Brain microvascular endothelial cell (primary cell): ENCODE data around the gene COL4A6.

Experiments
- DNase-seq: peaks from one replicate; pipeline ENCODE4 v3.0.0-alpha.2; 2020
- H3K27ac ChIP-seq: fragments of 250-450 bp; sonication (Bioruptor Pico); 2 replicates; pipeline ENCODE4 v1.5.1; 2020; ENCODE audit warnings: mild to moderate bottlenecking, moderate library complexity
- H3K27me3 ChIP-seq: fragments of 250-450 bp; sonication (Bioruptor Pico); replicated peaks from 2 replicates; pipeline ENCODE4 v1.5.1; 2020; ENCODE audit warnings: mild to moderate bottlenecking
- H3K36me3 ChIP-seq: fragments of 250-450 bp; sonication (Bioruptor Pico); replicated peaks from 2 replicates; pipeline ENCODE4 v1.5.1; 2020; ENCODE audit warnings: mild to moderate bottlenecking
- H3K4me3 ChIP-seq: 2 replicates; pipeline ENCODE4 v1.5.1; 2011; ENCODE audit warnings: low read depth, mild to moderate bottlenecking, control low read depth, low read length, moderate library complexity
- CTCF ChIP-seq: IDR thresholded peaks from 2 replicates; pipeline ENCODE4 v1.5.1; 2011; ENCODE audit warnings: low read depth, mild to moderate bottlenecking, moderate library complexity, low read length, control low read depth, inconsistent platforms; ENCODE audit errors: missing control alignments
- in situ Hi-C: cut with HindIII; loops from 2 replicates; pipeline ENCODE4 v1.10.0; 2017; ENCODE audit warnings: low sequenced_read_pairs, low pct_ligation_motif_present

The COL4A6 gene

GRCh38 chrX:108132876-108133275 lies 305.3 kb downstream of the COL4A6 start:
- Histone ChIP-seq H3K36me3 (no peaks in the 10 kb centered on the region), H3K27ac (no peak overlapping the region), H3K4me3 (no peak overlapping the region), H3K27me3 (no peaks in the 10 kb centered on the region)
- no peak for DNase-seq
- in situ Hi-C loops: no loop called here
- no peak for TF ChIP-seq CTCF

GRCh38 chrX:108132034-108132433 lies 306.2 kb downstream of the COL4A6 start:
- TF ChIP-seq CTCF: no peak
- H3K27me3 ChIP-seq: no peaks in the 10 kb centered on the region
- DNase-seq: no peak
- H3K27ac ChIP-seq: peak overlapping the region; percentile 33
- H3K36me3 ChIP-seq: no peaks in the 10 kb centered on the region
- H3K4me3 ChIP-seq: no peak overlapping the region
- in situ Hi-C loops: no loop called here

DNA sequence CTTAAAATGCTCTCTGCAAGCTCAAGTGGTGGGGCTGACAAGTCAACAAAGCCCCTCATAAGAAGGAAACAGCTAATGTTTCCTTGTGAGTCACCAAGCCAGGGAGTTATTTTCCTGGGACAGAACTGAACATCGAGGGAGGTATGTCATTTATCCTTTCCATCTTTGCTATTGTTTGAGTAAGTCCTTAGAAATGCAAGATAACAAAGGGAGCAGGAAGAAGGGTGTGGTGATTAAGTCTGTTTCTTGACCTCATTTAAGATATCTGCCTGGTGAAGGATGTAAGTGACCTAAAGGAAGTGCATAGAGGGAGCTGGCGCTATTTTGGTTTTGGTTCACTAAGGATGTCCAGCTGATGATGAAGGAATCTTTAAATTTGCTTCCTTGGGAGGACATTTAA lies 306.8 kb downstream of the COL4A6 start:
- no peaks in the 10 kb centered on the region for H3K27me3 ChIP-seq
- H3K36me3 ChIP-seq: no peaks in the 10 kb centered on the region
- TF ChIP-seq CTCF: no peak
- H3K4me3 ChIP-seq: no peak overlapping the region
- peak; percentile 45 for DNase-seq
- H3K27ac ChIP-seq: peak overlapping the region; percentile 33
- in situ Hi-C loops: no loop called here

DNA sequence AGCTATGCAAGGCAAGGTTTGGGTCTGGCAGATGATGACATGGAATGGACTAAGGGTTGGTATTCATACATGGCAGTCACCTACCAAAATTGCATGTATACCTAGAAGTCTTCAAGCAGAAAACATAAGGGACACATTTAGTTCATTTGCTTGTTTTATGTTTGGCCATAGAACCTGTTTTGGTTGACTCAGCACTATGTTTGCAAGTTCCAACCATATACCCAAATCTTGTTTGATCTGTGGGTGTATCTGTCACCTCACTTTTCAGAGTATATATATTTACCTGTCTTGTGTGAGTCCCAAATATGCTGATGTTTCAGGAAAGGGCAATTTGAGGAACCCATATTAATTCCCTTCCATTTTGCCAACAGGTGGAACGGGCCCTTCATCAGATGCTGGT lies 307.3 kb downstream of the COL4A6 start:
- in situ Hi-C loops: no loop called here
- Histone ChIP-seq H3K4me3 (no peak overlapping the region), H3K27ac (no peak overlapping the region), H3K27me3 (no peaks in the 10 kb centered on the region), H3K36me3 (no peaks in the 10 kb centered on the region)
- DNase-seq: no peak
- TF ChIP-seq CTCF: no peak

DNA sequence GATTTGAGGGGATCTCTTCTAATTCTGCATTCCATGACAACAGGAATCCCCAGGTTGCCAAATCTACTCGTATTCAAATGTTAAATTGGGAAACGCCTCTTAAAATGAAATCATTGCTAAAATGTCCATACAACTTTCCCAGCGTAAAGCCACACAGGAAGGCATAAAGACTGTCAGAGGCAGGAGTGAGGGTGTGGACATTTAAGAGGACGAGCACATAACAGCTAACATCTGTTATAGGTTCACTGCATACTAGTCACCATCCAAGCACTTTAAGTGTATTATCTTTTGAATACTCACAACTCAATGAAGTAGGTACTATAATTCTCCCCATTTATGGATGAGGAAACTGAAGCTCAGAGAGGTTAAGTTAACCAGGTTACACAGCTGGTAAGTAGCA lies 311.1 kb downstream of the COL4A6 start:
- Histone ChIP-seq H3K27ac (no peak overlapping the region), H3K27me3 (no peaks in the 10 kb centered on the region), H3K4me3 (no peak overlapping the region), H3K36me3 (no peaks in the 10 kb centered on the region)
- DNase-seq: no peak
- no peak for TF ChIP-seq CTCF
- in situ Hi-C loops: no loop called here

GRCh38 chrX:108126661-108127060 lies 311.6 kb downstream of the COL4A6 start:
- H3K27me3 ChIP-seq: no peaks in the 10 kb centered on the region
- no peak overlapping the region for H3K27ac ChIP-seq
- no peak for DNase-seq
- H3K4me3 ChIP-seq: no peak overlapping the region
- no peak for TF ChIP-seq CTCF
- H3K36me3 ChIP-seq: no peaks in the 10 kb centered on the region
- in situ Hi-C loops: no loop called here
